ENCODE measurements around the gene LARP4B. TPM values are rescaled to one million over a fixed set of nuclear protein-coding genes. Genes with fewer than 3 reads are reported as not detected.

Gene LARP4B
- total and polyA plus RNA-seq, 2 of the 13 experiments (the other 11 are each of a cell fraction or from before 2014, with no cell fraction given) = 19.5 to 30.2 TPM

DNA sequence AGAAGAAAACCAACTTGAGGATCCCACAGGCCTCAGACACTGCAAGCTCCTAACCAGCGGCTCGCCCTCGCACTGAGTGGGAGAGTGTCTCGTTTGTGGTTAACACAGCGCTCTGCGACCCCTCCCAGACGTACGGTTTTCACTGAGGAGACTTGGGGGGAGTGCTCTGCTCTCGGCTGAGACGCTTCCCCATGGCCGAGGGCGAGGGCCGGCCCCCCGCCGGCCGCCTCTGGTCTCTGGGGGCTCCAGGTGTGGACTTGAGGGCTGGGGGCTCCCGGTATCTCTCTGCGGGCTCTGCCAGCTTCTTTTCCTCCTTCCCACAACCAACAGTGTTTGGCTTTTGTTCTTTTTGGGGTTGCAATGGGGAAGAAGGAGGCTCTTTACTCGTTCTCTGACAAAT is 118.7 kb downstream of the LARP4B start (continued):
- TF ChIP-seq POLR2AphosphoS2 (IDR thresholded peaks at IDR 0.05; ENCODE audit: low read depth, low read length) = no peak
- TF ChIP-seq, protein P1, sequence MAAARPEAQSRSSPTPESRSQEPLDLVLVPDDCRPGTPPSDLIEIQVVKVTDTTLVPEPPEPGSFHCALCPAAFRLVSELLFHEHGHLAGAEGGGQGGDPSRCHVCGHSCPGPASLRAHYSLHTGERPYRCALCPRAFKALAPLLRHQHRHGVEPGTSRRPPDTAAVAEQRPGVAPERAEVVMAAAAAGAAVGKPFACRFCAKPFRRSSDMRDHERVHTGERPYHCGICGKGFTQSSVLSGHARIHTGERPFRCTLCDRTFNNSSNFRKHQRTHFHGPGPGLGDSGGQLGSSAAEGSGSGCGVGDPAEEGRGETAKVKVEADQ (CRISPR knock-in tag; IDR thresholded peaks at IDR 0.05; ENCODE audit: borderline replicate concordance) = no peak
- TF ChIP-seq SMAD9 (CRISPR knock-in tag; IDR thresholded peaks at IDR 0.05) = no peak
- no peak for TF ChIP-seq KLF13 (CRISPR knock-in tag; IDR thresholded peaks at IDR 0.05)
- no peak for TF ChIP-seq ZNF558 (CRISPR knock-in tag; IDR thresholded peaks at IDR 0.05; ENCODE audit: borderline replicate concordance)
- TF ChIP-seq PPARG (CRISPR knock-in tag; conservative IDR thresholded peaks at IDR 0.05) = no peak
- TF ChIP-seq, protein P2, sequence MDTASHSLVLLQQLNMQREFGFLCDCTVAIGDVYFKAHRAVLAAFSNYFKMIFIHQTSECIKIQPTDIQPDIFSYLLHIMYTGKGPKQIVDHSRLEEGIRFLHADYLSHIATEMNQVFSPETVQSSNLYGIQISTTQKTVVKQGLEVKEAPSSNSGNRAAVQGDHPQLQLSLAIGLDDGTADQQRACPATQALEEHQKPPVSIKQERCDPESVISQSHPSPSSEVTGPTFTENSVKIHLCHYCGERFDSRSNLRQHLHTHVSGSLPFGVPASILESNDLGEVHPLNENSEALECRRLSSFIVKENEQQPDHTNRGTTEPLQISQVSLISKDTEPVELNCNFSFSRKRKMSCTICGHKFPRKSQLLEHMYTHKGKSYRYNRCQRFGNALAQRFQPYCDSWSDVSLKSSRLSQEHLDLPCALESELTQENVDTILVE (CRISPR knock-in tag; IDR thresholded peaks at IDR 0.05) = no peak

DNA sequence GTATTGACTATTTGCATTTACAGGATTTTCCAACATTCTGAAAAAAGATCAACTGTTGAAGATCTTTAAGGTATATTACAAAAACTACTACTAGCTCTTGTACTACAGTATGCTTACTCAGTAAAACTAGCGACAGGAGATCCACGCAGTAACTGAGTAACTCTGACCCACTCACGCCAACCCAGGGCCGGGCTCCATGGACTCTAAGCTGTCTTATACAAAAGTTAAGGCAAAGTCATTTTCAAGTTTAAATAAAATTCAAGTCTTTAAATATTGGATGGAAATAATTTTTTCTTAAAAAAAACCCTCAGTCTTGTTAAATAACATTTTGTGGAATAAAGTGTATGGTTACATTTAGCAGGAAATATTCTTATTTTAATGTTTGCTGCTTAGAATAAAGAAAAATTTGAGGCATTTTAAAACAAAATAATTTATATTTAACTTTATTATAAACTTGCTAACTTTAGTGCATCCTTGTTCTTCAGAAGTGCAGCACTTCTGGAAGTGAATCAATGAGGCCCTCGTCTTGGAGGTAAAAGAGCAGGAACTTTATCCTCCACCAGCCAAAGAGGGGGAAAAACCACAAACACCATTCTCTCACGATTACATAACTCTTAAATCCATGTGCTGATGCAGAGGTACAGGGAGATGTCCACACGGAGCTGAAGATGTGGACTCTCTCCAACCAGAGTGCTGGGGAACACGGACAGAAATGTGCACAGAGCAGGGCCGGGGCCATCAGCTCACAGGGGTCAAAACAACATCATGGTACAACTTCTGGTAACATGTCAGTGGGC is 119.9 kb downstream of the LARP4B start:
- CTCF ChIA-PET (ENCODE audit: low intra/inter-chr PET ratio, low total read pairs) = no interaction called here
- no peak for FAIRE-seq
- ATAC-seq = no peak
- no peak for TF ChIP-seq TBX2 (CRISPR knock-in tag; IDR thresholded peaks at IDR 0.05; ENCODE audit: borderline replicate concordance)
- TF ChIP-seq ETV6 (CRISPR knock-in tag; conservative IDR thresholded peaks at IDR 0.05) = no peak
- no peak for TF ChIP-seq ATF7-NPFF (CRISPR knock-in tag; IDR thresholded peaks at IDR 0.05; ENCODE audit: low read depth)
- no peak for TF ChIP-seq ZSCAN29 (CRISPR knock-in tag; conservative IDR thresholded peaks at IDR 0.05)
- TF ChIP-seq, protein P3, sequence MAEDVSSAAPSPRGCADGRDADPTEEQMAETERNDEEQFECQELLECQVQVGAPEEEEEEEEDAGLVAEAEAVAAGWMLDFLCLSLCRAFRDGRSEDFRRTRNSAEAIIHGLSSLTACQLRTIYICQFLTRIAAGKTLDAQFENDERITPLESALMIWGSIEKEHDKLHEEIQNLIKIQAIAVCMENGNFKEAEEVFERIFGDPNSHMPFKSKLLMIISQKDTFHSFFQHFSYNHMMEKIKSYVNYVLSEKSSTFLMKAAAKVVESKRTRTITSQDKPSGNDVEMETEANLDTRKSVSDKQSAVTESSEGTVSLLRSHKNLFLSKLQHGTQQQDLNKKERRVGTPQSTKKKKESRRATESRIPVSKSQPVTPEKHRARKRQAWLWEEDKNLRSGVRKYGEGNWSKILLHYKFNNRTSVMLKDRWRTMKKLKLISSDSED (CRISPR knock-in tag; IDR thresholded peaks at IDR 0.05) = no peak
- TF ChIP-seq ZNF432 (CRISPR knock-in tag; IDR thresholded peaks at IDR 0.05; ENCODE audit: borderline replicate concordance) = no peak
- TF ChIP-seq, protein P4, sequence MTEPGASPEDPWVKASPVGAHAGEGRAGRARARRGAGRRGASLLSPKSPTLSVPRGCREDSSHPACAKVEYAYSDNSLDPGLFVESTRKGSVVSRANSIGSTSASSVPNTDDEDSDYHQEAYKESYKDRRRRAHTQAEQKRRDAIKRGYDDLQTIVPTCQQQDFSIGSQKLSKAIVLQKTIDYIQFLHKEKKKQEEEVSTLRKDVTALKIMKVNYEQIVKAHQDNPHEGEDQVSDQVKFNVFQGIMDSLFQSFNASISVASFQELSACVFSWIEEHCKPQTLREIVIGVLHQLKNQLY (CRISPR knock-in tag; IDR thresholded peaks at IDR 0.05) = no peak
- TF ChIP-seq GTF2F1 (IDR thresholded peaks at IDR 0.05; ENCODE audit: low read length) = no peak
- no peak for TF ChIP-seq RFX5 (IDR thresholded peaks at IDR 0.05; ENCODE audit: low read depth, low read length)
- no peak for TF ChIP-seq ZSCAN25 (CRISPR knock-in tag; IDR thresholded peaks at IDR 0.05)
- TF ChIP-seq ZSCAN21 (CRISPR knock-in tag; IDR thresholded peaks at IDR 0.05; ENCODE audit: borderline replicate concordance) = no peak
- TF ChIP-seq ZNF550 (CRISPR knock-in tag; IDR thresholded peaks at IDR 0.05; ENCODE audit: borderline replicate concordance) = no peak
- TF ChIP-seq KMT2B (CRISPR knock-in tag; IDR thresholded peaks at IDR 0.05) = no peak
- TF ChIP-seq FOSL1 (CRISPR knock-in tag; IDR thresholded peaks at IDR 0.05; ENCODE audit: borderline replicate concordance) = no peak

More for the DNA sequence above, 119.9 kb downstream of the LARP4B start:
- in situ Hi-C loops (cut with HindIII; ENCODE audit: extremely low pct_ligation_motif_present, low pct_unique_long_range_greater_than_20kb) (no loop called here), intact Hi-C loops (cut with micrococcal nuclease; ENCODE audit: unreplicated experiment) (no loop called here)
- Histone ChIP-seq H3K79me2 (ENCODE audit: insufficient read depth, low read length) (no peaks in the 10 kb centered on the region), H3K36me3 (replicated peaks in 1 of 2; ENCODE audit: control insufficient read depth in 1 of 2, insufficient read depth in 2 of 2, low read length in 2 of 2) (peaks cover 18 to 81% of the 10 kb centered on the region in 2 experiments), H3K9me3 (ENCODE audit: low read length) (no peaks in the 10 kb centered on the region), H3K4me3 (replicated peaks in 1 of 3; ENCODE audit: insufficient read depth in 1 of 3, low read depth in 2 of 3, low read length in 3 of 3) (no peak overlapping the region), H3K9ac (ENCODE audit: insufficient read depth, low read depth, low read length) (no peak overlapping the region), H4K20me1 (ENCODE audit: insufficient read depth, low read length) (no peaks in the 10 kb centered on the region), H3K27me3 (ENCODE audit: control insufficient read depth in 1 of 2, insufficient read depth in 2 of 2, low read length in 2 of 2) (no peaks in the 10 kb centered on the region), H3K27ac (ENCODE audit: extremely low read length, insufficient read depth, low read length) (no peak overlapping the region), H3K4me1 (ENCODE audit: insufficient read depth, low read length) (no peaks in the 10 kb centered on the region), H3K4me2 (ENCODE audit: low read depth, low read length) (no peak overlapping the region), H2AFZ (ENCODE audit: low read length) (no peak overlapping the region)
- DNase-seq (ENCODE audit: low spot score) = no peak
- POLR2A ChIA-PET = no interaction called here
- WGBS (ENCODE audit: low lambda C conversion rate) = 85% methylated on average over 9 of the region's 9 CpGs
- no TSS peak for BruUV-seq (replicated peaks)
